ENCODE measurements around the gene NDC80.

Gene NDC80

GRCh38 chr18:2557536-2557935 lies 13.8 kb upstream of the NDC80 start:
- no peak for DNase-seq (ENCODE audit: low read depth in 2 of 2)

- DNase-seq (ENCODE audit: low read depth in 2 of 2): no peak
Measured at GRCh38 chr18:2559249-2559648, 12.1 kb upstream of the NDC80 start.

- DNase-seq (ENCODE audit: low read depth in 2 of 2): no peak
Measured at GRCh38 chr18:2564373-2564772, 7.0 kb upstream of the NDC80 start.

- DNase-seq (ENCODE audit: low read depth in 2 of 2): no peak
Measured at GRCh38 chr18:2568129-2568528, 3.2 kb upstream of the NDC80 start.

- no peak for DNase-seq (ENCODE audit: low read depth in 2 of 2)
Measured at GRCh38 chr18:2568605-2569004, 2.8 kb upstream of the NDC80 start.

GRCh38 chr18:2569338-2570207 lies 1.8 kb upstream of the NDC80 start:
- DNase-seq (ENCODE audit: low read depth in 2 of 2): no peak

- peak in 1 of 2 donors; percentile 41 for DNase-seq (ENCODE audit: low read depth in 2 of 2)
Measured at GRCh38 chr18:2570772-2571199, 571 bp upstream of the NDC80 start.

GRCh38 chr18:2572171-2572569 lies 813 bp downstream of the NDC80 start:
- no peak for DNase-seq (ENCODE audit: low read depth in 2 of 2)

GRCh38 chr18:2572892-2573291 lies 1.5 kb downstream of the NDC80 start:
- DNase-seq (ENCODE audit: low read depth in 2 of 2): no peak

- DNase-seq (ENCODE audit: low read depth in 2 of 2): no peak
Measured at GRCh38 chr18:2573408-2573807, 2.1 kb downstream of the NDC80 start.

- DNase-seq (ENCODE audit: low read depth in 2 of 2): no peak
Measured at GRCh38 chr18:2587788-2588187, 16.4 kb downstream of the NDC80 start.

- DNase-seq (ENCODE audit: low read depth in 2 of 2): no peak
Measured at GRCh38 chr18:2588666-2589344, 17.4 kb downstream of the NDC80 start.

GRCh38 chr18:2589345-2590068 lies 18.1 kb downstream of the NDC80 start:
- no peak for DNase-seq (ENCODE audit: low read depth in 2 of 2)

GRCh38 chr18:2590303-2590702 lies 18.9 kb downstream of the NDC80 start:
- DNase-seq (ENCODE audit: low read depth in 2 of 2): no peak

- no peak for DNase-seq (ENCODE audit: low read depth in 2 of 2)
Measured at GRCh38 chr18:2597639-2598038, 26.3 kb downstream of the NDC80 start.

GRCh38 chr18:2602844-2603243 lies 31.5 kb downstream of the NDC80 start:
- no peak for DNase-seq (ENCODE audit: low read depth in 2 of 2)

- no peak for DNase-seq (ENCODE audit: low read depth in 2 of 2)
Measured at GRCh38 chr18:2606335-2606734, 35.0 kb downstream of the NDC80 start.

GRCh38 chr18:2609604-2610003 lies 38.2 kb downstream of the NDC80 start:
- DNase-seq (ENCODE audit: low read depth in 2 of 2): no peak

GRCh38 chr18:2610549-2610948 lies 39.2 kb downstream of the NDC80 start:
- no peak for DNase-seq (ENCODE audit: low read depth in 2 of 2)

GRCh38 chr18:2612996-2613395 lies 41.6 kb downstream of the NDC80 start:
- no peak for DNase-seq (ENCODE audit: low read depth in 2 of 2)

- no peak for DNase-seq (ENCODE audit: low read depth in 2 of 2)
Measured at GRCh38 chr18:2617401-2617998, 46.1 kb downstream of the NDC80 start.

GRCh38 chr18:2618009-2618408 lies 46.7 kb downstream of the NDC80 start:
- DNase-seq (ENCODE audit: low read depth in 2 of 2): no peak

Measured in stimulated activated CD8-positive, alpha-beta memory T cell treated with anti-CD3 and anti-CD28 coated beads, Interleukin-2, amount 100 ng/mL, for 48 hours (primary cell).